Cardiac fibroblast (primary cell): Measurements from ENCODE around the gene A2ML1.
A peak's percentile ranks its signal among the peaks of the same experiment; 100 is the strongest.
"Not testable (repeated sequence)": the region's sequence is repeated elsewhere in the genome, so short reads cannot be mapped to it uniquely, and the experiment has no call there.

Experiments used
- DNase-seq, 2 donors: peaks; one replicate each; pipeline versions ENCODE4 v3.0.0 to v3.0.0-alpha.2; 2010; ENCODE audit warnings: low read depth in 2 of 2
- H3K4me3 ChIP-seq, 2 donors: replicated peaks in 1 of 2; 1 replicate in 1 of 2; 2 replicates in 1 of 2; pipeline ENCODE4 v1.5.1; 2011; ENCODE audit warnings: low read depth in 2 of 2, low read length in 2 of 2, mild to moderate bottlenecking in 2 of 2, moderate library complexity in 1 of 2
- TF ChIP-seq, protein P1 (sequence below): IDR thresholded peaks from one replicate; pipeline ENCODE4 v1.5.1; 2011; ENCODE audit warnings: low read depth, mild to moderate bottlenecking, low read length, inconsistent platforms

The A2ML1 gene

DNA sequence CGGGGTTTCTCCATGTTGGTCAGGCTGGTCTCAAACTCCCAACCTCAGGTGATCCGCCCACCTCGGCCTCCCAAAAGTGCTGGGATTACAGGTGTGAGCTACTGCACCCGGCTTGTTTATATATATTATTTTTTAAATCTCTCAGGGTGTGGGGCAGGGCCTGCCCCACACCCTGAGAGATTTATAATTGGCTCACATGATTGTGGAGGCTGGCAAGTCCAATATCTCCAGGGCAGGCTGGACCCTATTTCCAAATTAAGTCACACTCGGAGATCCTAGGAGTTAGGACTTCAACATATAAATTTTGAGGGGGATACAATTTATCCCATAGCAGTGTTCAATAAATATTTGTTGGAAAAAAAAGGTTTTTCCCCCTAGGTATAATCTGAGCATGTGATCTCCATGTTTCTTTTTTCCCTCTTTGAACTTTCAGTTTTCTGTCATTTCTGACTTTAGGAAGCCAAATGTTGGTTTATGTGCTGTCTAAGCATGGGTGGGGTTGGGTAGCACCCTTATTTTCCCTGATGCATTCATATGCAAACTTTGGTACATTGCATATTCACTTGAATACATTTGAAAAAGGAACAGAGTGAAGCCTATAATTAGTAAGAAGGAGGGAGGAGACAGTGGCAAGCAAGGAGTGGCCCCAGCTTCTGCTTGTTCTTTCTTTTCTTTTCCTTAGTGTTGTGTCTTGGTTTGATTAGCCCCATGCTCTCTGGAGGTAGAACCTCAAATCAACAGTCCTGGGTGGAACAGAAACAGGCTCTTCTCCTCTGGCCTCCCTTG is 8.7 kb upstream of the A2ML1 start:
- H3K4me3 ChIP-seq, result no peak overlapping the region
- no peak for DNase-seq
- TF ChIP-seq, protein P1, sequence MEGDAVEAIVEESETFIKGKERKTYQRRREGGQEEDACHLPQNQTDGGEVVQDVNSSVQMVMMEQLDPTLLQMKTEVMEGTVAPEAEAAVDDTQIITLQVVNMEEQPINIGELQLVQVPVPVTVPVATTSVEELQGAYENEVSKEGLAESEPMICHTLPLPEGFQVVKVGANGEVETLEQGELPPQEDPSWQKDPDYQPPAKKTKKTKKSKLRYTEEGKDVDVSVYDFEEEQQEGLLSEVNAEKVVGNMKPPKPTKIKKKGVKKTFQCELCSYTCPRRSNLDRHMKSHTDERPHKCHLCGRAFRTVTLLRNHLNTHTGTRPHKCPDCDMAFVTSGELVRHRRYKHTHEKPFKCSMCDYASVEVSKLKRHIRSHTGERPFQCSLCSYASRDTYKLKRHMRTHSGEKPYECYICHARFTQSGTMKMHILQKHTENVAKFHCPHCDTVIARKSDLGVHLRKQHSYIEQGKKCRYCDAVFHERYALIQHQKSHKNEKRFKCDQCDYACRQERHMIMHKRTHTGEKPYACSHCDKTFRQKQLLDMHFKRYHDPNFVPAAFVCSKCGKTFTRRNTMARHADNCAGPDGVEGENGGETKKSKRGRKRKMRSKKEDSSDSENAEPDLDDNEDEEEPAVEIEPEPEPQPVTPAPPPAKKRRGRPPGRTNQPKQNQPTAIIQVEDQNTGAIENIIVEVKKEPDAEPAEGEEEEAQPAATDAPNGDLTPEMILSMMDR, result no peak

DNA sequence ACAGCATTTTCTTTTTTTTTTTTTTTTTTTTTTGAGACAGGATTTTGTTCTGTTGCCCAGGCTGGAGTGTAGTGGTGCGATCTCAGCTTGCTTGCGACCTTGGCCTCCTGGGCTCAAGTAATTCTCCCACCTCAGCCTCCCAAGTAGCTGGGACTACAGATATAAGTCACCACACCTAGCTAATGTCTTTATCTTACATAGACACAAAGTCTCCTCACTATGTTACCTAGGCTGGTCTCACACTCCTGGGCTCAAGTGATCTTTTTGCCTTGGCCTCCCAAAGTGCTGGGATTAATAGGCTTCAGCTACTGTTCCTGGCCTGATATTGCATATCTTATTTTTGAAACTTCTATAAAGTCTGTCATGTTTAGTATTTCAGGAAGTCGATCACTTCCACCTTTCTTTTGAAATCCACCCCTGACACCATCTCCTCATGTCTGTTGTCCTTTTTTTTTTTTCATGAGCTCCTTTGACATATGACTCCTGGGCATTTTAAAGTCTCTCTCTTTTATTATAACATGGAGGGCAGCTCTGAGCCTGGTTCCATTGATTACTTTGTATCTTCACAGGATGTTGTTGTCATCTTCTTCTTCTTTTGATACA is 5.9 kb upstream of the A2ML1 start:
- TF ChIP-seq, protein P1, result no peak
- H3K4me3 ChIP-seq, result no peak overlapping the region
- DNase-seq, result no peak

DNA sequence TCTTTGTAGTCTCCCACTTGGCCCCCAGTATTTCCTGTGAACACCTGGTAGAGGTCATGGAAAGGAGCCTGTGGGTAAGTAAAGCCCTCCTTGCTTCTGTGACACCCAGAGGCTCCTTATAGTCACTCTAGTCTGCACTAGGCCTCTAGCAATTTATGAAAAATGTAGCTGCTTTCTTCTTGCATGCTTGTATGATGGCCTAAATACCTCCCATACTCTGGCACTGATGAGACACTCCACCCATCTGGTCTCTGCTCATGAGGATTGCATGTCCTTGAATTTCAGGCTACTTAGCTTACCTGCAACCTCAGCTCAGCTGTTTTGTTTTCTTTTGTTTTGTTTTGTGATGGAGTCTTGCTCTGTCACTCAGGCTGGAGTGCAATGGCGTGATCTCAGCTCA is 4.6 kb upstream of the A2ML1 start:
- H3K4me3 ChIP-seq, result no peak overlapping the region
- DNase-seq, result no peak
- TF ChIP-seq, protein P1, result no peak

DNA sequence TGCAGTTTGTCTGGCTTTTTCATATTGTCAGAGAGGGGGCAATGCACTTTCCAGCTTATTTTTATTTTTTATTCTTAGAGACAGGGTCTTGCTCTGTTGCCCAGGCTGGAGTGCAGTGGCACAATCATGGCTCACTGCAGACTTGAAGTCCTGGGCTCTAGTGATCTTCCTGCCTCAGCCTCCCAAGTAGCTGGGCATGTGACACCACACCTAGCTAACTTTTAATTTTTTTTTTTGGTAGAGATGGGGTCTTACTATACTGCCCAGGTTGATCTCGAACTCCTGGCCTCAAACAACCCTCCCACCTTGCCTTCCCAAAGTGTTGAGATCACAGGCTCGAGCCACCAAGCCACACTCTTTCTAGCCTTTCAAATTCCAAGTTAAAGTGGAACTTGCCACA is 3.9 kb upstream of the A2ML1 start:
- DNase-seq, result no peak
- TF ChIP-seq, protein P1, result no peak

DNA sequence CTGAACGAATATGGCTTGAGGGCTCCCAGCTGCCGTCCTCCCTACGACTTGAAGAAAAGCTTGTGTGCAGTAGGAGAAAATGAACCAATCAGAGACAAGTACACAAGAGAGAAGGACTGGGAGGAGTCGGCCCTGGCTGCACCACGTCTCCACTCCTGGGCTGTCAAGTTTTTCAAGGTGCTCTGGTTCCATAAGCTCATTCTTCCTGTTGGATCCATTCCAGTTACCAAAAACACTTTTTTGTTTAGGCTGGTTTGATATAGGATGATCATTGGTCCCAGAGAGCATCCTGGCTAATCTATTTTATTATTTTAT is 2.8 kb upstream of the A2ML1 start:
- TF ChIP-seq, protein P1, result no peak
- DNase-seq, result peak; percentile 18 to 25
- no peak overlapping the region for H3K4me3 ChIP-seq

More for the DNA sequence above, 3.9 kb upstream of the A2ML1 start:
- H3K4me3 ChIP-seq, result no peak overlapping the region

DNA sequence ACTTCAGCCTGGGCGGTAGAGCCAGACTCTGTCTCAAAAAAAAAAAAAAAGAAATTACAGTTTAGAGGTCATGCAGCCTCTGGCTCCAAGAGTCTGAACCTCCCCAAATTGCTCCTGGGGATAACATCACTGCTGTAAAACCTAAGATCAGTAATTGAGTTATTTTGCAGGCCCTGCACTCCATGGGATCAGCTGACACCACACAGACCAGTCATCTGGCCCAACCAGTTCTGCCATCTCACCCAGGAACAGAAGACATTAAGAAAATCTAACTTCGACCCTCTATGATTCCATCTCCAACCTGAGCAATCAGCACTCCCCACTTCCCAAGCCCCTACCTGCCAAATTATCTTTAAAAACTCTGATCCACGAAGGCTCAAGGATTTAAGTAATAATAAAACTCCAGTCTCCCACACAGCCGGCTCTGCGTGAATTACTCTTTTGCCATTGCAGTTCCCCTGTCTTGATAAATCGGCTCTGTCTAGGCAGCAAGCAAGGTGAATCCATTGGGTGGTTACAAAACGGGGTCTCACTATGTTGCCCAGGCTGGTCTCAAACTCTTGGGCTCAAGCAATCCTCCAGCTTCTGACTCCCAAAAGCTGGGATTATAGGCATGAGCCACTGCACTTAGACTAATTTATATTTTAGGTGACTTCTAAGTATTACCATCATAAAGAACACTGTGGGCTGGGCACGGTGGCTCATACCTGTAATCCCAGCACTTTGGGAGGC is 1.6 kb upstream of the A2ML1 start:
- not testable (repeated sequence) for H3K4me3 ChIP-seq, DNase-seq

DNA sequence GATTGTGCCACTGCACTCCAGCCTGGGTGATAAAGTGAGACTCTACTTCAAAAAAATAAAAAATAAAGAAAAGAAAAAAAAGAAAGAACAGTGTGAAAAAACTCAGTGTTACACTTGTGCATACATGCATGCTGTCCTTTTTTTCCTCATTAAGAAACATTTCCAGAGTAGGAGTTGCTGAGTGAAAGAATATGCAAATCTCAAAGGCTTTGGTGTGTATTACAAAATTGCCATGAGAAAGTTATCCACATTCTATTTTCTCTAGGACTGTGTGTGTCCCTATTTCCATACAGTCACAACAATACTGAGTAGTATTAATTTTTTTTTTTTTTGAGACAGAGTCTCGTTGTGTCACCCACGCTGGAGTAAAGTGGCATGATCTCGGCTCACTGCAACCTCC is 830 bp upstream of the A2ML1 start:
- no peak for DNase-seq
- TF ChIP-seq, protein P1, result no peak
- no peak overlapping the region for H3K4me3 ChIP-seq
